CD4-positive, alpha-beta T cell (primary cell): ENCODE data around the gene OPRL1. TPM values are rescaled to one million over a fixed set of nuclear protein-coding genes. Genes with fewer than 3 reads are reported as not detected.
A peak's percentile ranks its signal among the peaks of the same experiment; 100 is the strongest.

Source experiments
- ATAC-seq: fragments of 200-7000 bp; cut with Tn5 transposase; one replicate; pipeline ENCODE4 v1.10.0; 2022; ENCODE audit warnings: mild to moderate bottlenecking; ENCODE audit not compliant: poor library complexity
- CTCF ChIA-PET: fragments of 350-600 bp; sonication (Branson Sonifier 250); formaldehyde crosslinking; loops from one replicate; lab custom pipeline; 2021; ENCODE audit warnings: antibody characterized with exemption, inconsistent platforms; lab: Charles Lee
- POLR2A ChIA-PET: fragments of 350-600 bp; sonication (Branson Sonifier 250); formaldehyde crosslinking; loops from one replicate; lab custom pipeline; 2021; ENCODE audit warnings: antibody characterized with exemption, inconsistent platforms; lab: Charles Lee
- DNase-seq, 14 experiments: peaks; one replicate each; pipeline ENCODE4 v3.0.0-alpha.2; 2013 to 2020; ENCODE audit warnings: mixed read lengths in 2 of 14
- H3K27ac ChIP-seq, 2 donors: one replicate each; pipeline versions ENCODE4 v1.5.1 to v1.7.0; 2013; ENCODE audit warnings: low read length in 2 of 2, low read depth in 1 of 2, mild to moderate bottlenecking in 1 of 2
- H3K27me3 ChIP-seq, 2 experiments: 1 replicate in 1 of 2; 2 replicates in 1 of 2; pipeline versions ENCODE4 v1.6.1 to v1.7.0; 2013; ENCODE audit warnings: low read length in 2 of 2, control low read depth in 1 of 2, mild to moderate bottlenecking in 1 of 2, moderate library complexity in 1 of 2; ENCODE audit not compliant: insufficient read depth in 2 of 2, control insufficient read depth in 1 of 2
- H3K36me3 ChIP-seq: one replicate; pipeline ENCODE4 v1.6.1; 2013; ENCODE audit warnings: low read length, control low read depth; ENCODE audit not compliant: insufficient read depth
- H3K4me1 ChIP-seq: one replicate; pipeline ENCODE4 v1.6.1; 2013; ENCODE audit warnings: low read length, control low read depth; ENCODE audit not compliant: insufficient read depth
- H3K4me3 ChIP-seq: one replicate; pipeline ENCODE4 v1.5.1; 2013; ENCODE audit warnings: mild to moderate bottlenecking, low read length, moderate library complexity
- H3K9me3 ChIP-seq, 2 experiments: 1 replicate in 1 of 2; 2 replicates in 1 of 2; pipeline versions ENCODE4 v1.6.1 to v1.7.0; 2013; ENCODE audit warnings: low read length in 2 of 2, mild to moderate bottlenecking in 2 of 2, control low read depth in 1 of 2, moderate library complexity in 1 of 2; ENCODE audit not compliant: control insufficient read depth in 1 of 2, insufficient read depth in 1 of 2
- H3K27ac Mint-ChIP-seq: one replicate; pipeline ENCODE4 v1.8.0; 2020; ENCODE audit warnings: mixed read lengths
- H3K27me3 Mint-ChIP-seq: one replicate; pipeline ENCODE4 v1.8.0; 2021; ENCODE audit warnings: mixed read lengths
- H3K36me3 Mint-ChIP-seq: one replicate; pipeline ENCODE4 v1.8.0; 2021; ENCODE audit warnings: low read depth, mixed read lengths
- H3K4me1 Mint-ChIP-seq: one replicate; pipeline ENCODE4 v1.8.0; 2021; ENCODE audit warnings: low read depth, mixed read lengths
- H3K4me3 Mint-ChIP-seq: one replicate; pipeline ENCODE4 v1.8.0; 2020; ENCODE audit warnings: mild to moderate bottlenecking, mixed read lengths
- H3K9me3 Mint-ChIP-seq: one replicate; pipeline ENCODE4 v1.8.0; 2020; ENCODE audit warnings: mixed read lengths
- CTCF ChIP-seq: fragments of 200-600 bp; IDR thresholded peaks from one replicate; pipeline ENCODE4 v1.8.0; 2022; ENCODE audit warnings: antibody characterized with exemption, mild to moderate bottlenecking
- intact Hi-C, 2 experiments: fragments of 100-400 bp; cut with DNase I in 1 of 2; cut with micrococcal nuclease in 1 of 2; formaldehyde crosslinking; loops; one replicate each; pipeline versions ENCODE4 v1.15.1 to v1.9.0; 2023 to 2025; cut with DNase I, micrococcal nuclease
- total RNA-seq, 174 experiments: library from RNA in 2 of 174; stranded (reverse) in 2 of 174; gene quantifications; one replicate each; pipeline ENCODE4 v1.2.3 and lab custom pipeline; 2021 to 2026

Gene OPRL1
- total RNA-seq, 2 experiments from 2014 or later, result 1.0 to 1.2 TPM

GRCh38 chr20:64069209-64069613, 10.7 kb upstream of the OPRL1 start:
- H3K27ac Mint-ChIP-seq, result no peak overlapping the region
- H3K27me3 Mint-ChIP-seq, result no peaks in the 10 kb centered on the region
- ATAC-seq, result no peak
- no peak for TF ChIP-seq CTCF
- Histone ChIP-seq H3K36me3 (peaks cover 26% of the 10 kb centered on the region), H3K9me3 (no peaks in the 10 kb centered on the region), H3K27ac (no peak overlapping the region), H3K4me3 (no peak overlapping the region), H3K4me1 (peaks cover 66% of the 10 kb centered on the region), H3K27me3 (no peaks in the 10 kb centered on the region)
- H3K4me1 Mint-ChIP-seq, result peaks cover 33% of the 10 kb centered on the region
- no peak overlapping the region for H3K4me3 Mint-ChIP-seq
- H3K9me3 Mint-ChIP-seq, result no peaks in the 10 kb centered on the region
- CTCF ChIA-PET, result interaction anchor here (0.8 to 1.7 kb wide), 3 partner anchors 9 to 31 kb away, joined by 4 to 10 read pairs (median 5); no protein-coding TSS in a partner anchor
- POLR2A ChIA-PET, result interaction anchor here (1.0 to 1.8 kb wide), 5 partner anchors 8 to 30 kb away, joined by 3 to 7 read pairs (median 5); partner anchors contain the start of genes LKAAEAR1, OPRL1 and RGS19
- H3K36me3 Mint-ChIP-seq, result peaks cover 14% of the 10 kb centered on the region
- DNase-seq, result no peak
- intact Hi-C loops, result loop anchor here in 1 of 2 experiments (10.0 kb wide), 1 partner anchor 414 kb away; the partner anchor contains the start of genes RTEL1 and STMN3

- Histone ChIP-seq H3K4me3 (no peak overlapping the region), H3K27ac (no peak overlapping the region), H3K4me1 (peaks cover 62% of the 10 kb centered on the region), H3K9me3 (no peaks in the 10 kb centered on the region), H3K36me3 (peaks cover 31% of the 10 kb centered on the region), H3K27me3 (no peaks in the 10 kb centered on the region)
- intact Hi-C loops, result loop anchor here in 1 of 2 experiments (10.0 kb wide), 1 partner anchor 415 kb away; the partner anchor contains the start of genes RTEL1 and STMN3
- H3K9me3 Mint-ChIP-seq, result no peaks in the 10 kb centered on the region
- no peak for ATAC-seq
- CTCF ChIA-PET, result interaction anchor here (0.8 to 1.7 kb wide), 3 partner anchors 8 to 31 kb away, joined by 4 to 10 read pairs (median 5); no protein-coding TSS in a partner anchor
- peak; percentile 76 for TF ChIP-seq CTCF
- H3K4me3 Mint-ChIP-seq, result no peak overlapping the region
- H3K36me3 Mint-ChIP-seq, result peaks cover 18% of the 10 kb centered on the region
- H3K27ac Mint-ChIP-seq, result no peak overlapping the region
- POLR2A ChIA-PET, result interaction anchor here (1.0 to 1.8 kb wide), 5 partner anchors 8 to 30 kb away, joined by 3 to 7 read pairs (median 5); partner anchors contain the start of genes LKAAEAR1, OPRL1 and RGS19
- DNase-seq, result peak in 3 of 14 experiments; percentile 30 to 52 (median 47)
- peaks cover 28% of the 10 kb centered on the region for H3K4me1 Mint-ChIP-seq
- no peaks in the 10 kb centered on the region for H3K27me3 Mint-ChIP-seq
These were observed 10.2 kb upstream of the OPRL1 start for GRCh38 chr20:64069614-64070243.

GRCh38 chr20:64070244-64070993, 9.5 kb upstream of the OPRL1 start:
- H3K4me3 ChIP-seq, result no peak overlapping the region
- ChIA-PET POLR2A (interaction anchor here (1.0 to 1.5 kb wide), 3 partner anchors 9 to 31 kb away, joined by 3 to 5 read pairs (median 3); partner anchors contain the start of genes OPRL1 and RGS19), CTCF (interaction anchor here (0.8 to 1.7 kb wide), 3 partner anchors 8 to 32 kb away, joined by 4 to 10 read pairs (median 5); no protein-coding TSS in a partner anchor)
- intact Hi-C loops, result no loop called here
- H3K36me3 Mint-ChIP-seq, result peaks cover 21% of the 10 kb centered on the region
- no peaks in the 10 kb centered on the region for H3K27me3 ChIP-seq
- H3K27ac ChIP-seq, result no peak overlapping the region
- H3K27ac Mint-ChIP-seq, result no peak overlapping the region
- ATAC-seq (no peak), DNase-seq (no peak)
- no peak overlapping the region for H3K4me3 Mint-ChIP-seq
- H3K27me3 Mint-ChIP-seq, result no peaks in the 10 kb centered on the region
- H3K9me3 ChIP-seq, result no peaks in the 10 kb centered on the region
- peaks cover 38% of the 10 kb centered on the region for H3K36me3 ChIP-seq
- H3K4me1 ChIP-seq, result peaks cover 56% of the 10 kb centered on the region
- no peaks in the 10 kb centered on the region for H3K9me3 Mint-ChIP-seq
- peaks cover 23% of the 10 kb centered on the region for H3K4me1 Mint-ChIP-seq
- TF ChIP-seq CTCF, result no peak
